Activated CD8-positive, alpha-beta memory T cell treated with anti-CD3 and anti-CD28 coated beads for 48 hours (primary cell): Measurements from ENCODE around the gene RAD23A.
A peak's percentile ranks its signal among the peaks of the same experiment; 100 is the strongest.
"Not testable (repeated sequence)": the region's sequence is repeated elsewhere in the genome, so short reads cannot be mapped to it uniquely, and the experiment has no call there.

Experiments used
- DNase-seq, 3 experiments: peaks; one replicate each; pipeline ENCODE4 v3.0.0-alpha.2; 2020; ENCODE audit warnings: low read depth in 2 of 3, low spot score in 2 of 3

RAD23A gene

GRCh38 chr19:12937927-12938778 is 7.5 kb upstream of the RAD23A start, which contains the start of gene CALR:
Gene CALR, plus strand, starts transcription at chr19:12938609. Its CDS starts 71 bp downstream, at chr19:12938680.
- DNase-seq = peak; percentile 93 to 98 (median 97)

DNA sequence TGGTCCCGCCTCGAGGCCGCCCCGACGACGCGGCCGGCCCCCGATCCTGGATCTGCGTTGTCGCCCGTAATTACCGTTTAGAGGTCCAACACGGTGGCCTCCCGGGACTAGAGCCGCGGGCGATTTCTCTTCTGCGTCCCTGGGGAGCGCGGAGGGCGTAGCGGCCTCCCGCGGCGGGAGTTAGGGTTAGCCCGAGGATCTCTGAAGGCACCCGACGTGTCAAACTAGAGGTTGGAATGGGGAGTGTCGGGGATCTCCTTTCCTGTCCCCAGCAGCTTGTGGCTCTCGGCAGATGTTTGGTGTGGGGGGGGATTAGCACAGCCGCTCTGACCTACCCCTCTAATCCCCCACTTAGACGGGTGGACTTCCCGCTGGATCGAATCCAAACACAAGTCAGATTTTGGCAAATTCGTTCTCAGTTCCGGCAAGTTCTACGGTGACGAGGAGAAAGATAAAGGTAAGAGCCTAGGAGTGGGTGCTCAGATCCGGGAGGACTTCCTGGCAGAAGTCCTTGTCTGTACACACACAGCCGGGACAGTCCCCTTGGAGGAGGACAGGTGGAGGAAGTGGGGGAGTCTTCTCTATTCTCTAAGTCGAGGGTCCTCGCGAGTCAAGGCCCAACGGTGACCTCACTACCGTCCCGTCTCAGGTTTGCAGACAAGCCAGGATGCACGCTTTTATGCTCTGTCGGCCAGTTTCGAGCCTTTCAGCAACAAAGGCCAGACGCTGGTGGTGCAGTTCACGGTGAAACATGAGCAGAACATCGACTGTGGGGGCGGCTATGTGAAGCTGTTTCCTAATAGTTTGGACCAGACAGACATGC is 6.7 kb upstream of the RAD23A start:
- no peak for DNase-seq

DNA sequence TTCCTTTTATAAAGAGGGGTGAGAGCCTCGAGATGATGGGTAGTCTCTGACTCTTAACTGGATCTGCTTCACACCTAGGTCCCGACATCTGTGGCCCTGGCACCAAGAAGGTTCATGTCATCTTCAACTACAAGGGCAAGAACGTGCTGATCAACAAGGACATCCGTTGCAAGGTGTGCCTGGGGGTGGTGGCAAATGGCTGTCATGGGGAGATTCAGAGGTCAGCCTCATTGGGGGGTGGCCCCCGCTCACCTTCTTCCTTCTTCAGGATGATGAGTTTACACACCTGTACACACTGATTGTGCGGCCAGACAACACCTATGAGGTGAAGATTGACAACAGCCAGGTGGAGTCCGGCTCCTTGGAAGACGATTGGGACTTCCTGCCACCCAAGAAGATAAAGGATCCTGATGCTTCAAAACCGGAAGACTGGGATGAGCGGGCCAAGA is 5.7 kb upstream of the RAD23A start:
- no peak for DNase-seq

DNA sequence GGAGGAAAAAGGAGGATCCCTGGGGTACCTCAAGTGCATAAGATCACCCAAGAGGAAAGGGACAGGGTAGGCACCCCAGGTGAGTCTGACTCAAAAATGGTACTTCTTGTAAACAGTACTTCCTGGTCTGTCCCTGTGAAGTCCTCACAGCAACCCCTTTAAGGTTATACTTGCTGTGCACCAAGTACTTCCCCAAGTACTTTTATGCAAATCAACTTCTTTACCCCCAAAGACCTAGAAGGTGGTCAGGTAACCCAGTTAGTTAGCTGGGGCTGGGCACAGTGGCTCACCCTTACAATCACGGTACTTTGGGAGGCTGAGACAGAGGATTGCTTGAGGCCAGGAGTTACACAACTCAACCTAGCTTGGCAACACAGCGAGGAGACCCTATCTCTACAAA is 4.8 kb upstream of the RAD23A start:
- no peak for DNase-seq

GRCh38 chr19:12943437-12944044 is 2.1 kb upstream of the RAD23A start:
- DNase-seq = no peak

DNA sequence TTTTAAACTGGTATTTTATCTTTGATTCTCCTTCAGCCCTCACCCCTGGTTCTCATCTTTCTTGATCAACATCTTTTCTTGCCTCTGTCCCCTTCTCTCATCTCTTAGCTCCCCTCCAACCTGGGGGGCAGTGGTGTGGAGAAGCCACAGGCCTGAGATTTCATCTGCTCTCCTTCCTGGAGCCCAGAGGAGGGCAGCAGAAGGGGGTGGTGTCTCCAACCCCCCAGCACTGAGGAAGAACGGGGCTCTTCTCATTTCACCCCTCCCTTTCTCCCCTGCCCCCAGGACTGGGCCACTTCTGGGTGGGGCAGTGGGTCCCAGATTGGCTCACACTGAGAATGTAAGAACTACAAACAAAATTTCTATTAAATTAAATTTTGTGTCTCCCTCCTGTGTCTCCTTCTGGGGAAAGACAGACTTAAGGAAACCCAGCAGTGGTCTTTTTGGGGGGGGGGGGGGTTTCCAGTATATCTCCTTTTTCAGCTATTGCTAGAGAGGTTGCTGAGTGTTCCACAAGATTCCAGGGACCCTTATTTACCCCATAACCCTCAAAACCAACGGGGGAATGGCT is 1.5 kb upstream of the RAD23A start:
- no peak for DNase-seq

DNA sequence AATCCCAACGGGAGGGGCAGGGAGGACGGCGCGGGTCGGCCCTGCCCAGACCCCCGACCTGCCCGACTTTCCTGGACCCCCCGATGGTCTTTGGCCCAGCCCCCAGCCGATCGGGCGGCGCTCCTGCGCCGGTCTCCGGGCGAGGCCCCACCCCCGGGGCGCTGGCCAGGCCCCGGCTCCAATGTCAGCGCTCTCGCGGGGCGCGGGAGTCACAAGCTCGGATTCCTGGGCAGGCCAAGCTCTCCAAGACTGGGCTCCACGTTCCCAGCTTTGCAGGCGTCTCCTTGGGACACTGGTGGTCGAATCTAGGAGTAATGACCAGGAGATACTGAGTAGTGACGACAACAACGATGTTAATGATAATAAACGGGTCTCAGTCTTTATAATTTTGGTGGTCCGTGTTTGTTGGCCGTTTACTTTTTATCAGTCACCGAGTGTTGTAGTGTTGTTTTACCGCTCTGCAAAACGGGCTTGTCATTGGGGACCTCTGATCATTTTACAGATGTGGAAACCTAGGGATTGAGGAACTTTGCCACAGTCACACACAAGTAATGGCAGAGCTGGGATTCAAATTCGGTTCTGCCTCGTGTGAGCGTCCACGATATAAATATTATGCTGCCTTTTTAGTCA is 545 bp downstream of the RAD23A start:
- no peak for DNase-seq

DNA sequence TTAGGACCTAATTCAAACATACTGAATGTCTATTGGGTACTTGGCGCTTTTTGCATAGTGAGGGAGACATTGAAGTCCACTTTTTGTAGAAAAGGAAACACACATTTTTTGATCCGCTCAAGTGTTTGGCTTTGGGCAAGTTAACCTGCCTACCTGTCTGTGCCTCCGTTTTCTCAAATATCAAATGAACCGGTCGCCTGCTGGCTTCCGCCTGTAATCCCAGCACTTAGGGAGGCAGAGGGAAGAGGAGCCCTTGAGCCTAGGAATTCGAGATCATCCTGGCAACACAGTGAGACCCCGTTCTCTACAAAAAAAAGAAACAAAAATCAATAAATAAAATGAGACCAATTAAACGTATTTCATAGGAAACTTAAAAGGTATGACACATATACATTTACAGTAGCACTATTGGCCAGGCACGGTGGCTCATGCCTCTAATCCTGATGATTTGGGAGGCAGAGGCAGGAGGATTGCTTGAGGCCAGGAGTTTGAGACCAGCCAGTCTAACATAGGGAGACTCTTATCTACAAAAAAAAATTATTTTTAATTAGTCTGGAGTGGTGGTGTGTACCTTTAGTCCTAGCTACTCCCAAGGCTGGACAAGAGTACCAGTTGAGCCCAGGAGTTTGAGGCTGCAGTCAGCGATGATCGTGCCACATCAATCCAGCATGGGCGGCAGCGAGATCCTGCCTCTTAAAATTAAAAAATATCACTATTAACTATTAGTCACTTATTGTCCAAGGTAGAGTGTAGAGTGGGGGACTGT is 1.3 kb downstream of the RAD23A start:
- no peak for DNase-seq

DNA sequence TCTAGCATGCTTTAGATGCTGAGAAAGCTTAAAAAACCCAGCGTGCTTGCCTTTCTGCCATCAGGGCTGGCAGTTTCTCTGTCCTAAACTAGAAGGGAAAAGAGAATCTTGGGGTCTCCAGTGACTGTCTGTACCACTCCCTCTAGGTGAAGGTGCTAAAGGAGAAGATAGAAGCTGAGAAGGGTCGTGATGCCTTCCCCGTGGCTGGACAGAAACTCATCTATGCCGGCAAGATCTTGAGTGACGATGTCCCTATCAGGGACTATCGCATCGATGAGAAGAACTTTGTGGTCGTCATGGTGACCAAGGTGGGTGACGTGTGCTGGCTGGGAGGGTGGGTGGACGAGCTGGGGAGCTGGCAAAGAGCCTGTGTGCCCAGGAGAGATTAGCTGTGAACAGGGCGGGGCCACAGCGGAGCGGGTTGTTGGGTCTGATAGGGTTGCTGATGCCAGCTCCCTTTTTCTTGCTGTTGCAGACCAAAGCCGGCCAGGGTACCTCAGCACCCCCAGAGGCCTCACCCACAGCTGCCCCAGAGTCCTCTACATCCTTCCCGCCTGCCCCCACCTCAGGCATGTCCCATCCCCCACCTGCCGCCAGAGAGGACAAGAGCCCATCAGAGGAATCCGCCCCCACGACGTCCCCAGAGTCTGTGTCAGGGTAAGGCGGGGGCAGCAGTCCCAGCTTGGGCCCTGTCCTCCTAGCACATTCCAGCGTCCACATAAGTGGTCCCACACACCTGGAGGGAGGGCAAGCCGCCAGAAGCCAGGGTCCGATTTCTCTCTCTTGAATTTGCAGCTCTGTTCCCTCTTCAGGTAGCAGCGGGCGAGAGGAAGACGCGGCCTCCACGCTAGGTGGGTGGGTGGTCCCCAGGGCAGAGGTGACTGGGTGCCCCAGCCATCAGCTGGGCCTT is 2.3 kb downstream of the RAD23A start:
- no peak for DNase-seq

DNA sequence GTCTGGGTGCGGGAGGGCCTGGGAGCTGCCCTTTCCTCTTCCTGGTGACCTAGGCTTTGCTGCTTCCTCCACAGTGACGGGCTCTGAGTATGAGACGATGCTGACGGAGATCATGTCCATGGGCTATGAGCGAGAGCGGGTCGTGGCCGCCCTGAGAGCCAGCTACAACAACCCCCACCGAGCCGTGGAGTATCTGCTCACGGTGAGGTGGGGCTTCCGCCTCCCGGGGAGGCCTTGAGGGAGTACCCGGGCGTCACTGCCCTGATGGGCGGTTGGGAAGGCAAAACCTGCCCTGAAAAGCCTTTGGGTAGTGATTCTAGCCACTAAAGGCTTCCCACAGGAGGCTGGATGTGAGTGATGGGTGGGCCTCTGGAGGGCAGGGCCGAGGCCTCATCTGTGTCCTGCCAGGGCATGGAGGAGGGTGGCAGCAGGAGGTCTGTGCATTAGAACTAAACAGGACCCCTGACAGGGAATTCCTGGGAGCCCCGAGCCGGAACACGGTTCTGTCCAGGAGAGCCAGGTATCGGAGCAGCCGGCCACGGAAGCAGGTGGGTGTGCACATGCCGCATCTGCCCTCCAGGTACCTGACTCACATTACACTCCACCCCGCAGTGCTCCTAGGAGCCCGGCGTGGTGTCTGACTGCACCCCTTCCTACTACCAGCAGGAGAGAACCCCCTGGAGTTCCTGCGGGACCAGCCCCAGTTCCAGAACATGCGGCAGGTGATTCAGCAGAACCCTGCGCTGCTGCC is 3.1 kb downstream of the RAD23A start:
- DNase-seq = no peak

GRCh38 chr19:12949363-12950283 is 4.0 kb downstream of the RAD23A start:
- no peak for DNase-seq

DNA sequence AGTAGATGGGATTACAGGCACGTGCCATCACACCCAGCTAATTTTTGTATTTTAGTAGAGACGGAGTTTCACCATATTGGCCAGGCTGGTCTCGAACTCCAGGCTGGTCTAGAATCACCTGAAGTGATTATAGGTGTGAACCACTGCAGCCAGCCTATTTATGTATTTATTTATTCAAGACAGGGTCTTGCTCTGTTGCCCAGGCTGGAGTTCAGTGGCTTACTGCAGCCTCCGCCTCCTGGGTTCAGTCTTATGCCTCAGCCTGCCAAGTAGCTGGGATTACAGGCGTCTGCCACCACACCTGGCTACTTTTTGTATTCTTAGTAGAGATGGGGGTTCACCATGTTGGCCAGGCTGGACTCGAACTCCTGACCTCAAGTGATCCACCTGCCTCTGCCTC is 6.4 kb downstream of the RAD23A start:
- not testable (repeated sequence) for DNase-seq

GRCh38 chr19:12952488-12953137 is 7.0 kb downstream of the RAD23A start:
- DNase-seq = no peak

- no peak for DNase-seq
These were observed 7.6 kb downstream of the RAD23A start for GRCh38 chr19:12953138-12953798.

GRCh38 chr19:12953799-12954611 is 8.3 kb downstream of the RAD23A start:
- no peak for DNase-seq
